HepG2 (cell line): Measurements from ENCODE around the gene SHMT1.

Source experiments
- CTCF ChIP-seq: sonication (generic); formaldehyde crosslinking; IDR thresholded peaks from 2 replicates; pipeline ENCODE4 v1.5.0; 2020; ENCODE audit warnings: mild to moderate bottlenecking, missing genetic modification reagents, moderate library complexity
- HMGXB4 ChIP-seq, 2 experiments: sonication (generic) in 1 of 2; formaldehyde crosslinking in 1 of 2; IDR thresholded peaks; 2 replicates each; pipeline versions ENCODE4 v1.4.0 to v1.6.1; 2018 to 2020; ENCODE audit warnings: missing genetic modification reagents in 2 of 2, borderline replicate concordance in 1 of 2, low read depth in 1 of 2, mild to moderate bottlenecking in 1 of 2, missing biosample characterization in 1 of 2
- ISL2 ChIP-seq: sonication (generic); formaldehyde crosslinking; IDR thresholded peaks from 2 replicates; pipeline ENCODE4 v1.5.0; 2020; ENCODE audit warnings: missing genetic modification reagents
- POLR2A ChIP-seq, 2 experiments: IDR thresholded peaks; 2 replicates each; pipeline ENCODE4 v1.6.1; 2011; ENCODE audit warnings: low read depth in 2 of 2, low read length in 2 of 2, mild to moderate bottlenecking in 1 of 2, moderate library complexity in 1 of 2; ENCODE audit not compliant: insufficient read depth in 1 of 2
- POLR2AphosphoS2 ChIP-seq: IDR thresholded peaks from 2 replicates; pipeline ENCODE4 v1.6.1; 2011; ENCODE audit warnings: low read depth, low read length, improper control_type of control experiment
- TOE1 ChIP-seq: sonication (generic); formaldehyde crosslinking; IDR thresholded peaks from 2 replicates; pipeline ENCODE4 v1.4.0; 2020; ENCODE audit warnings: mild to moderate bottlenecking, missing genetic modification reagents
- ZNF512 ChIP-seq: sonication (generic); formaldehyde crosslinking; IDR thresholded peaks from 2 replicates; pipeline ENCODE4 v1.4.0; 2020; ENCODE audit warnings: mild to moderate bottlenecking, missing genetic modification reagents

- TF ChIP-seq HMGXB4 (CRISPR knock-in tag; IDR thresholded peaks at IDR 0.05; ENCODE audit: borderline replicate concordance in 1 of 2, low read depth in 1 of 2) = no peak
- no peak for TF ChIP-seq POLR2AphosphoS2
- no peak for TF ChIP-seq TOE1 (CRISPR knock-in tag)
- TF ChIP-seq CTCF = no peak
- TF ChIP-seq ZNF512 (CRISPR knock-in tag) = no peak
- no peak for TF ChIP-seq POLR2A (IDR thresholded peaks at IDR 0.05; ENCODE audit: insufficient read depth in 1 of 2, low read depth in 2 of 2, low read length in 2 of 2)
- no peak for TF ChIP-seq ISL2 (CRISPR knock-in tag)
Observed at GRCh38 chr17:18370761-18371160, 7.4 kb upstream of the SHMT1 start.
